Globus pallidus (tissue), 1 donor: ENCODE measurements around the gene TRIM71.
"Not testable (repeated sequence)": the region's sequence is repeated elsewhere in the genome, so short reads cannot be mapped to it uniquely, and the experiment has no call there.

Source experiments
- DNase-seq: peaks from one replicate; pipeline ENCODE4 v3.0.0-alpha.2; 2015; ENCODE audit warnings: low spot score

Gene TRIM71

GRCh38 chr3:32890420-32891276 is 72.9 kb downstream of the TRIM71 start:
- no peak for DNase-seq

GRCh38 chr3:32891365-32891764 is 73.6 kb downstream of the TRIM71 start:
- no peak for DNase-seq

- DNase-seq = no peak
Observed at GRCh38 chr3:32892625-32893598, 75.1 kb downstream of the TRIM71 start.

GRCh38 chr3:32894977-32895376 is 77.2 kb downstream of the TRIM71 start:
- DNase-seq = no peak

- DNase-seq = no peak
Observed at GRCh38 chr3:32895701-32896100, 77.9 kb downstream of the TRIM71 start.

- no peak for DNase-seq
Observed at GRCh38 chr3:32896143-32896542, 78.3 kb downstream of the TRIM71 start.

- DNase-seq = no peak
Observed at GRCh38 chr3:32897001-32897601, 79.3 kb downstream of the TRIM71 start.

- no peak for DNase-seq
Observed at GRCh38 chr3:32897981-32898623, 80.3 kb downstream of the TRIM71 start.

GRCh38 chr3:32899265-32899664 is 81.5 kb downstream of the TRIM71 start:
- no peak for DNase-seq

GRCh38 chr3:32901005-32901932 is 83.5 kb downstream of the TRIM71 start:
- no peak for DNase-seq

GRCh38 chr3:32902887-32903371 is 85.1 kb downstream of the TRIM71 start:
- not testable (repeated sequence) for DNase-seq

- no peak for DNase-seq
Observed at GRCh38 chr3:32903953-32904352, 86.2 kb downstream of the TRIM71 start.

GRCh38 chr3:32909999-32910398 is 92.2 kb downstream of the TRIM71 start:
- DNase-seq = no peak

GRCh38 chr3:32910954-32911353 is 93.2 kb downstream of the TRIM71 start:
- no peak for DNase-seq

GRCh38 chr3:32912046-32912445 is 94.2 kb downstream of the TRIM71 start:
- DNase-seq = no peak

GRCh38 chr3:32913790-32914446 is 96.1 kb downstream of the TRIM71 start:
- no peak for DNase-seq

- no peak for DNase-seq
Observed at GRCh38 chr3:32919920-32920319, 102.1 kb downstream of the TRIM71 start.

- no peak for DNase-seq
Observed at GRCh38 chr3:32922078-32922477, 104.3 kb downstream of the TRIM71 start.

- DNase-seq = no peak
Observed at GRCh38 chr3:32930161-32930560, 112.4 kb downstream of the TRIM71 start.

GRCh38 chr3:32931273-32931672 is 113.5 kb downstream of the TRIM71 start:
- not testable (repeated sequence) for DNase-seq
